GM12865 (cell line): Measurements from ENCODE around the gene NEBL.

Source experiments
- DNase-seq: peaks from one replicate; pipeline ENCODE4 v3.0.0; 2010; ENCODE audit warnings: low read depth
- H3K4me3 ChIP-seq: 2 replicates; pipeline ENCODE4 v1.5.1; 2011; ENCODE audit warnings: mild to moderate bottlenecking, low read depth, low read length, control low read depth
- CTCF ChIP-seq: IDR thresholded peaks from 2 replicates; pipeline ENCODE4 v1.5.1; 2011; ENCODE audit warnings: low read length, control low read depth, low read depth, inconsistent platforms; ENCODE audit not compliant: insufficient read depth; ENCODE audit errors: missing control alignments

The NEBL gene

DNA sequence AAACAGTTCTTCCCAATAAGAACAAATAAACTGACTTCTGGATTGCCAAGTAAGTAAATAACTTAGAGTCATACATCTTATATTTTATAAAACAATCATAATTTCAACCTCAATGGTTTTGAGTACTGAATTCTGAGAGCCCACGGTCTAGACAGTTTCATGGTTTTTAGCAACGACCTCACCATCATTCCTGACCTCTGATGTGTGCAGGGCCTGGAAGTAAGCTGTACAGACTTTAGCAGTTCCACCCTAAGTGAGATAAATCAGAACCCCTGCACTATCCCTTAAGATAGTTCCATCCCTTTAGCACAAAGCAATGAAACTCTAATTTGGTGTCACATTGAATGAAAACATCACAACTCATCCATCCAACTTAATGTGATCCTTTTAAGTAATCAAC is 86.0 kb downstream of the NEBL start:
- no peak overlapping the region for H3K4me3 ChIP-seq
- TF ChIP-seq CTCF, result no peak
- no peak for DNase-seq

DNA sequence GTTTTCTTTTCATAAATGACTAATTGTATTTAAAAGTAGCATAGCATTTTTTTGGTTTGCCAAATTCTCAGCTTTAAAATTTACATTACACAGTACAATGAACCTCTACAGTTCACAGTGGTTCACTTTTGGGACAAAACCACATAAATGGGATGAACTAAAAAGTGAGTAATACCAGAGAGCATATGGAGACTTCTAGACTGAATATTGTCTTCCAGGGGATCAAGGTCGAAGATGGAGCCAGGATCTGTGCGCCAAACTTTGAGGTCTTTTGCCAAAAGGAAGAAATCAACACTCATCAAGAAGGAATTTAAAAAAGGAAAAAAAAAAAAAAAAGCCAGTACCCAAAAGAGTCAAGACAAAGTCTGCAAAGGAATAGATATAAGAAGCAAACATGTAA is 87.5 kb downstream of the NEBL start:
- no peak for TF ChIP-seq CTCF
- no peak overlapping the region for H3K4me3 ChIP-seq
- no peak for DNase-seq

DNA sequence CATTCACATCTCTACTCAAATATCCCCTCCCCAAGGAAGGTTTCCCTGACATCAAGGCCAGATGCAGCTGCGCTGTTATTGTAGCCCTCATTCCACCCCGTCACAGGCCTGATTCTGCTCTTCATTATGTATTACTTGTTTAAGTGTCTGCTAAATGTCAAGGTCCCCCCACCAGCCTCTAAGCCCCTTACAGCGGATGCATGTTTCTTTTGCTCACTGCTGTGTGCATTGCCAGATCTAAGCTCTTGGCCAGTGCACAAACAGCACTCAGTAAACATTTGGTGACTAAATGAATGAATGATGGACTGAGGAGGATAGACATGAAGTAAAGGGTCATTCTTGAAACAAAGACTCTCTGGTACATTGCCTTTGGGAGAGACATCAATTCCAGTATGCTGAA is 90.6 kb downstream of the NEBL start:
- DNase-seq, result no peak
- H3K4me3 ChIP-seq, result no peak overlapping the region
- TF ChIP-seq CTCF, result no peak

DNA sequence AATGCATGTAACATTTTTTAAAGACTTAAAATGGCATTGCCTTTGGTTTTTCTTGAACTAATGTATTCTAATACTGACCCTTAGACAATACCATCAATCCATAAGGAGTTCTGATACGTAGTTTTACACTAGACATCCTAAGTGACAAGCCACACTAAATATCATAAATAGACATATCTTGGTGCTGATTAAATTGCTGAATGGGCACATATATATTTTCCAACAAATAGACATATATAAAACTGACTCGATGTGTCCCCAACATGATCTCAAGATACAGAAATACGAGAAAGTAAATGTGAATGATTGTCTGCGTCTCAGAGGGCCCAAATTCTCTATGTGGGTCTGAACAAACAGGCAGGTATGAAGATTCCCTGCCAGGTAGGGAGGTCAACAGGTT is 99.8 kb downstream of the NEBL start:
- no peak for TF ChIP-seq CTCF
- H3K4me3 ChIP-seq, result no peak overlapping the region
- DNase-seq, result no peak

GRCh38 chr10:20795391-20795790 is 101.7 kb downstream of the NEBL start:
- TF ChIP-seq CTCF, result no peak
- no peak overlapping the region for H3K4me3 ChIP-seq
- no peak for DNase-seq

DNA sequence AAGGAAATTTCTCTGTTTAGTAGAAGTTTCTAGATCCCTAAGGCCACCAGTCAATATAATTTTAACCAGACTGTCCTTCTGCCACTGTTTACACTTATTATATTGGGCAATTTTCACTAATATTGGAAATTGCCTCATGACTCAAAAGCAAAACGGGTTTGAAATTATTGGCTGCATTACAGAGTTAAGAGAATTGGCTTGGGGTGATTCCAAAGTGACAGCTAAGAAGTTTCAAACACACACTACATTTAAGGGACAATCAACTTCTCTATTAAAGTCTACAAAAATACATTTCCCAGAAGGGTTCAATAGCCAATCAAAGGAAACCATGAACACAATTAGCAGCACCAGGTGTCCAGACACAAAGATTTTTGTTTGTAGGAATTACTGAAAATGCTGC is 111.9 kb downstream of the NEBL start:
- TF ChIP-seq CTCF, result no peak
- DNase-seq, result no peak
- H3K4me3 ChIP-seq, result no peak overlapping the region

- H3K4me3 ChIP-seq, result no peak overlapping the region
- TF ChIP-seq CTCF, result no peak
- no peak for DNase-seq
Measured at GRCh38 chr10:20778008-20778757, 118.9 kb downstream of the NEBL start.
